Panc1 (cell line): ENCODE measurements around the gene TMC4. TPM values are rescaled to one million over a fixed set of nuclear protein-coding genes. Genes with fewer than 3 reads are reported as not detected.

Experiments
- ATAC-seq: fragments of 200-7000 bp; cut with Tn5 transposase; 2 replicates; pipeline ENCODE4 v1.9.1; 2020; ENCODE audit warnings: mild to moderate bottlenecking, moderate library complexity
- BruUV-seq: library from RNA; stranded (reverse); fragments of 400-500 nt; replicated peaks from 2 replicates; lab custom pipeline; 2021; lab: Mats Ljungman, UMichigan
- CTCF ChIA-PET: fragments of 300-600 bp; sonication (Branson Sonifier 250); formaldehyde crosslinking; loops from one replicate; lab custom pipeline; 2022; ENCODE audit warnings: antibody characterized with exemption; lab: Charles Lee
- POLR2A ChIA-PET: fragments of 300-600 bp; sonication (Branson Sonifier 250); formaldehyde crosslinking; loops from one replicate; lab custom pipeline; 2022; ENCODE audit warnings: antibody characterized with exemption; lab: Charles Lee
- DNase-seq: peaks from one replicate; pipeline ENCODE4 v3.0.0-alpha.2; 2010; ENCODE audit warnings: low read depth, low spot score
- H3K27ac ChIP-seq: 2 replicates; pipeline ENCODE4 v1.5.1; 2011; ENCODE audit warnings: mild to moderate bottlenecking, low read length, inconsistent platforms
- H3K27me3 ChIP-seq: fragments of 200-500 bp; sonication (Bioruptor generic); 2 replicates; pipeline ENCODE4 v1.6.0; 2014; ENCODE audit warnings: low read length, inconsistent platforms; ENCODE audit not compliant: control insufficient read depth, insufficient read depth
- H3K36me3 ChIP-seq: fragments of 200-500 bp; sonication (Bioruptor generic); 2 replicates; pipeline ENCODE4 v1.5.1; 2014; ENCODE audit warnings: inconsistent platforms, mild to moderate bottlenecking, low read length, moderate library complexity; ENCODE audit not compliant: control insufficient read depth, insufficient read depth
- H3K4me1 ChIP-seq: 2 replicates; pipeline ENCODE4 v1.5.1; 2011; ENCODE audit warnings: inconsistent platforms, mild to moderate bottlenecking, low read length, moderate library complexity; ENCODE audit not compliant: control insufficient read depth, insufficient read depth
- H3K4me3 ChIP-seq, 2 experiments: 2 replicates each; pipeline ENCODE4 v1.5.1; 2011 to 2012; ENCODE audit warnings: low read depth in 2 of 2, low read length in 2 of 2, mild to moderate bottlenecking in 2 of 2, inconsistent platforms in 1 of 2, moderate library complexity in 1 of 2
- H3K9me3 ChIP-seq: fragments of 200-500 bp; sonication (Bioruptor generic); 2 replicates; pipeline ENCODE4 v1.5.1; 2014; ENCODE audit warnings: low read depth, mild to moderate bottlenecking, inconsistent platforms, low read length, moderate library complexity; ENCODE audit not compliant: control insufficient read depth, insufficient read depth
- POLR2AphosphoS5 ChIP-seq: IDR thresholded peaks from 2 replicates; pipeline ENCODE4 v1.6.1; 2012; ENCODE audit warnings: mild to moderate bottlenecking, low read depth, low read length, moderate library complexity
- SIN3A ChIP-seq: IDR thresholded peaks from 2 replicates; pipeline ENCODE4 v1.6.1; 2012; ENCODE audit warnings: low read depth, mild to moderate bottlenecking, low read length, moderate library complexity, borderline replicate concordance; ENCODE audit not compliant: insufficient read depth
- TCF7L2 ChIP-seq: IDR thresholded peaks from 2 replicates; pipeline ENCODE4 v1.6.1; 2011; ENCODE audit warnings: mild to moderate bottlenecking, low read depth, low read length, inconsistent platforms
- in situ Hi-C: cut with HindIII; loops from 2 replicates; pipeline ENCODE4 v1.10.0; 2016; ENCODE audit warnings: low sequenced_read_pairs, low pct_unique_long_range_greater_than_20kb
- intact Hi-C: fragments of 100-400 bp; cut with micrococcal nuclease; formaldehyde crosslinking; loops from one replicate; pipeline ENCODE4 v1.10.0; 2022; ENCODE audit not compliant: unreplicated experiment
- total RNA-seq: library from RNA; stranded (reverse); gene quantifications from one replicate; pipeline ENCODE4 v1.2.1, GENCODE V29; 2021; ENCODE audit not compliant: unreplicated experiment
- TF ChIP-seq, protein P1 (sequence below), 2 experiments: IDR thresholded peaks; 2 replicates each; pipeline ENCODE4 v1.6.1; 2011 to 2012; ENCODE audit warnings: low read depth in 2 of 2, control low read depth in 1 of 2, low read length in 1 of 2, mild to moderate bottlenecking in 1 of 2, moderate library complexity in 1 of 2; ENCODE audit not compliant: insufficient read depth in 1 of 2
- TF ChIP-seq, protein P2 (sequence below): fragments of 450-650 bp; IDR thresholded peaks from 2 replicates; pipeline ENCODE4 v1.5.1; 2017; ENCODE audit warnings: mild to moderate bottlenecking

Gene TMC4
- total RNA-seq, 1 experiment from 2014 or later = 5.1 TPM

DNA sequence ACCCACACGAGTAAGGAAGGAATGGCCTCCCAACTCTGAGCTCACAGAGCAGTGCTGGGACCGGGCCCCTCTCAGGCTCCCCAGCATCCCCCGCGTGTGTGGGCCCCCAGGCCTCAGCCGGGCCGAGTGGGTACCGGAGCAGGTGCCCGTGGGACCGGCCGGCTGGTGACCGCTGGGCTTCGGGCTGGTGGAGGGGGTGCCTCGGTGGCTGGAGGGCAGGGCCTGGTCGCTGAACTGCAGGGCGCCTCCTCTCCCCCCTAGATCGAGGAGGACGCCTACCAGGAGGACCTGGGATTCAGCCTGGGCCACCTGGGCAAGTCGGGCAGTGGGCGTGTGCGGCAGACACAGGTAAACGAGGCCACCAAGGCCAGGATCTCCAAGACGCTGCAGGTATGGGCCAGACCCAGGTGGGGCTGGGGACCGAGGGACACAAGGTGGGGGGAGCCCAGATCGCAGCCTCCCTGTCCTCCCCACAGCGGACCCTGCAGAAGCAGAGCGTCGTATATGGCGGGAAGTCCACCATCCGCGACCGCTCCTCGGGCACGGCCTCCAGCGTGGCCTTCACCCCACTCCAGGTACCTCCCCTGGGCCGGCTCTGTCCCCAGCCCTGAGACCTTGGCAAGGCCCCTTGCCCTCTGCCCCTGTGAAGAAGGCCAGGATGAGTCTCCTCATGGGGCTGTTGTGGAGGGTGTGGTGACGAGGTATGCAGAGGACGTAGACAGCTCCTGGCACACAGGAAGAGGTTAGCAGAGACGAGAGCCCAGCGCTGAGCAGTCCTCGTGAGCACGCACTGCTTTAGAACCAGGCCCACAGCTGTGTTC, 44.0 kb downstream of the TMC4 start:
- POLR2A ChIA-PET = no interaction called here
- ATAC-seq (no peak), DNase-seq (no peak)
- BruUV-seq = no TSS peak
- Histone ChIP-seq H3K36me3 (peaks cover 17% of the 10 kb centered on the region), H3K27ac (no peak overlapping the region), H3K4me1 (no peaks in the 10 kb centered on the region), H3K9me3 (no peaks in the 10 kb centered on the region), H3K4me3 (no peak overlapping the region), H3K27me3 (no peaks in the 10 kb centered on the region)
- in situ Hi-C loops (no loop called here), intact Hi-C loops (no loop called here)
- TF ChIP-seq, protein P1, sequence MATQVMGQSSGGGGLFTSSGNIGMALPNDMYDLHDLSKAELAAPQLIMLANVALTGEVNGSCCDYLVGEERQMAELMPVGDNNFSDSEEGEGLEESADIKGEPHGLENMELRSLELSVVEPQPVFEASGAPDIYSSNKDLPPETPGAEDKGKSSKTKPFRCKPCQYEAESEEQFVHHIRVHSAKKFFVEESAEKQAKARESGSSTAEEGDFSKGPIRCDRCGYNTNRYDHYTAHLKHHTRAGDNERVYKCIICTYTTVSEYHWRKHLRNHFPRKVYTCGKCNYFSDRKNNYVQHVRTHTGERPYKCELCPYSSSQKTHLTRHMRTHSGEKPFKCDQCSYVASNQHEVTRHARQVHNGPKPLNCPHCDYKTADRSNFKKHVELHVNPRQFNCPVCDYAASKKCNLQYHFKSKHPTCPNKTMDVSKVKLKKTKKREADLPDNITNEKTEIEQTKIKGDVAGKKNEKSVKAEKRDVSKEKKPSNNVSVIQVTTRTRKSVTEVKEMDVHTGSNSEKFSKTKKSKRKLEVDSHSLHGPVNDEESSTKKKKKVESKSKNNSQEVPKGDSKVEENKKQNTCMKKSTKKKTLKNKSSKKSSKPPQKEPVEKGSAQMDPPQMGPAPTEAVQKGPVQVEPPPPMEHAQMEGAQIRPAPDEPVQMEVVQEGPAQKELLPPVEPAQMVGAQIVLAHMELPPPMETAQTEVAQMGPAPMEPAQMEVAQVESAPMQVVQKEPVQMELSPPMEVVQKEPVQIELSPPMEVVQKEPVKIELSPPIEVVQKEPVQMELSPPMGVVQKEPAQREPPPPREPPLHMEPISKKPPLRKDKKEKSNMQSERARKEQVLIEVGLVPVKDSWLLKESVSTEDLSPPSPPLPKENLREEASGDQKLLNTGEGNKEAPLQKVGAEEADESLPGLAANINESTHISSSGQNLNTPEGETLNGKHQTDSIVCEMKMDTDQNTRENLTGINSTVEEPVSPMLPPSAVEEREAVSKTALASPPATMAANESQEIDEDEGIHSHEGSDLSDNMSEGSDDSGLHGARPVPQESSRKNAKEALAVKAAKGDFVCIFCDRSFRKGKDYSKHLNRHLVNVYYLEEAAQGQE (IDR thresholded peaks at IDR 0.05; ENCODE audit: insufficient read depth in 1 of 2, low read depth in 2 of 2, low read length in 1 of 2) = no peak
- TF ChIP-seq, protein P2, sequence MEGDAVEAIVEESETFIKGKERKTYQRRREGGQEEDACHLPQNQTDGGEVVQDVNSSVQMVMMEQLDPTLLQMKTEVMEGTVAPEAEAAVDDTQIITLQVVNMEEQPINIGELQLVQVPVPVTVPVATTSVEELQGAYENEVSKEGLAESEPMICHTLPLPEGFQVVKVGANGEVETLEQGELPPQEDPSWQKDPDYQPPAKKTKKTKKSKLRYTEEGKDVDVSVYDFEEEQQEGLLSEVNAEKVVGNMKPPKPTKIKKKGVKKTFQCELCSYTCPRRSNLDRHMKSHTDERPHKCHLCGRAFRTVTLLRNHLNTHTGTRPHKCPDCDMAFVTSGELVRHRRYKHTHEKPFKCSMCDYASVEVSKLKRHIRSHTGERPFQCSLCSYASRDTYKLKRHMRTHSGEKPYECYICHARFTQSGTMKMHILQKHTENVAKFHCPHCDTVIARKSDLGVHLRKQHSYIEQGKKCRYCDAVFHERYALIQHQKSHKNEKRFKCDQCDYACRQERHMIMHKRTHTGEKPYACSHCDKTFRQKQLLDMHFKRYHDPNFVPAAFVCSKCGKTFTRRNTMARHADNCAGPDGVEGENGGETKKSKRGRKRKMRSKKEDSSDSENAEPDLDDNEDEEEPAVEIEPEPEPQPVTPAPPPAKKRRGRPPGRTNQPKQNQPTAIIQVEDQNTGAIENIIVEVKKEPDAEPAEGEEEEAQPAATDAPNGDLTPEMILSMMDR = no peak
- TF ChIP-seq TCF7L2 (no peak), POLR2AphosphoS5 (no peak), SIN3A (no peak)
- CTCF ChIA-PET = no interaction called here

DNA sequence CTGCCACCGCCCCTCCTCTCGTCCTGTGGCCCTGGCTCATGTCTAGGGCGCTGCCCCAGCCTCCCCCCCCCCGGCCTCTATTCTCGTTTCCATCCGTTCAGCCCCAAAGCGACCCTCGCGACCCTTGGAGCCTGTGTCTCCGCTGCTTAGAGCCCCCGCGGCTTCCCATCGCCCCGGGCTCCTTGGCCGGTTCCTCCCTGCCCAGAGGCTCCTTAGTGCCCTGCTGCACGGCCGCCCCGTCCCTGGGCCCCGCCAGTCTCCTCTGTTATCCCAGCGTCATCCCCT, 44.6 kb downstream of the TMC4 start:
- ChIA-PET POLR2A (no interaction called here), CTCF (no interaction called here)
- TF ChIP-seq POLR2AphosphoS5 (no peak), SIN3A (no peak), TCF7L2 (no peak)
- TF ChIP-seq, protein P1 (IDR thresholded peaks at IDR 0.05; ENCODE audit: insufficient read depth in 1 of 2, low read depth in 2 of 2, low read length in 1 of 2) = no peak
- TF ChIP-seq, protein P2 = no peak
- DNase-seq (no peak), ATAC-seq (no peak)
- Histone ChIP-seq H3K36me3 (peaks cover 17% of the 10 kb centered on the region), H3K27ac (no peak overlapping the region), H3K4me1 (no peaks in the 10 kb centered on the region), H3K27me3 (no peaks in the 10 kb centered on the region), H3K4me3 (no peak overlapping the region), H3K9me3 (no peaks in the 10 kb centered on the region)
- no TSS peak for BruUV-seq
- in situ Hi-C loops (no loop called here), intact Hi-C loops (no loop called here)
